HG02759 (cell line): ENCODE results near the gene MYO9B.

Experiments
- ATAC-seq: cut with Tn5 transposase; IDR thresholded peaks from one replicate; pipeline ENCODE4 v1.9.1; 2021; ENCODE audit warnings: mild to moderate bottlenecking, moderate library complexity; ENCODE audit not compliant: unreplicated experiment

MYO9B gene

DNA sequence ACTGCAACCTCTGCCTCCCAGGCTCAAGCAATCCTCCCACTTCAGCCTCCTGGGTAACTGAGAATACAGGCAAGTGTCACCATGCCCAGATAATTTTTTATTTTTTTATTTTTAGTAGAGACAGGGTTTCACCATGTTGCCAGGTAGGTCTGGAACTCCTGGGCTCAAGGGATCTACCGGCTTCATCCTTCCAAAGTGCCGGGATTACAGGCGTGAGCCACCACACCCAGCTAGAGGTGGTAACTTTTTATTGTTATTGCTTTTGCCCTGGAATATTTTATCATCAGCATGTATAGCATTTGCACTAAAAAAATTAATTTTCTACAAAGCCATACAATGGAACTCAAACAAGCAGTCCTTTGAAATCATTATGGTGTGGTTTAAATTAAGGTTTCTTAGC, 14.4 kb upstream of the MYO9B start:
- ATAC-seq = no peak

- ATAC-seq = no peak
Measured at GRCh38 chr19:17061691-17062090, 13.9 kb upstream of the MYO9B start.

GRCh38 chr19:17063428-17063827, 12.1 kb upstream of the MYO9B start:
- ATAC-seq = no peak

DNA sequence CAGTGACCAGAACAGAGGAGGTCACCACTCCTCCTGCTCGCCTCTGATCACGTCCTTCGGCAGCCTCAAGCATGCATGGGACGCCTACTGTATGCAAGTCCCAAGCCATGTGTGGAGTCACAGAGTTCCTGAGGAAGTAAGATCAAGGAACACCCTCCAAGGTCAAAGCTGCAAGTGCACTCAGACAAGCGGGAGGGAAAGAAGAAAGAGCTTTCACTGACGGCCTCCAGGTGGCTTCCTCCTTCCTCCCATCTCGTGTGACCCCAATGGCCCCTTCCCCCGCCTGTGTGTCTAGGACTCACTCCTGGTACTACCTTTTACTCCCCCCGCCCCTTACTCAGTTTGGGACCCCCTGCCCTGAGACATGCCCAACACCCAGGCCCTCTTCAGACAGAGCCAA, 6.4 kb upstream of the MYO9B start:
- ATAC-seq = no peak

- ATAC-seq = no peak
Measured at GRCh38 chr19:17070421-17070820, 5.2 kb upstream of the MYO9B start.

GRCh38 chr19:17070912-17071311, 4.7 kb upstream of the MYO9B start:
- ATAC-seq = no peak

DNA sequence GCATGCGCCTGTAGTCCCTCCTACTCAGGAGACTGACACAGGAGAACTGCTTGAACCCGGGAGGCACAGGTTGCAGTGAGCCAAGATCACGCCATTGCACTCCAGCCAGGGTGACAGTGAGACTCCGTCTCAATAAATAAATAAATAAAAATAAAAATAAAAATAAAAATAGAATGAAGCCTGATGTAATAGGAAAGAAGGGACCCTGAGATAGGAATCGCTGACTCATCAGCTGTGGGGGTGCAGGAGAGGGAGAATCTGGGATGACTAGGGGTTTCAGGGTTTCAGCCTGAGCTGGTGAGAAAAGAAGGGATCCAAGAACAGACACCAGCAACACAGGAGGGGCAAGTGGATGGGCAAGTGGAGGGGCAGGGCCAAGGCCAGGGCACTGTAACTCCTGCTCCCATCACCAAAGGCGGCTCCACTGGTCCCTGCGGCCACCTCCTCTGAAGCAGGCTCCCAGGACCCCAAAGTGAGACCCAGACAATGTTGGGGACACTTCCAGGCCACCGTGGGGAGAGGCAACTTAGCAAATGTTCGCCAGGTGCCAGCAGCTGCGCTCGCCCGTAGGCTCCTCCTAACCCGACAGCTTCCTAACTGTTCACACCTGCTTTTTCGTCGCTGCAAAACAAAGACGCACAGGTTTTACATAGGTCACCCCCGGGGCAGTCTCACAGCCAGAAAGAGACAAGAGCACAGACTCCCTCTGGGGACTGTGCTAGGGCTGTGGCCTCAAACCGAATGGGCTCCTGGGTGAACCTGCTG, 1.5 kb upstream of the MYO9B start:
- no peak for ATAC-seq

GRCh38 chr19:17074634-17075034, 943 bp upstream of the MYO9B start:
- ATAC-seq = peak; percentile 0

GRCh38 chr19:17075864-17076542, 426 bp downstream of the MYO9B start:
- ATAC-seq = no peak

DNA sequence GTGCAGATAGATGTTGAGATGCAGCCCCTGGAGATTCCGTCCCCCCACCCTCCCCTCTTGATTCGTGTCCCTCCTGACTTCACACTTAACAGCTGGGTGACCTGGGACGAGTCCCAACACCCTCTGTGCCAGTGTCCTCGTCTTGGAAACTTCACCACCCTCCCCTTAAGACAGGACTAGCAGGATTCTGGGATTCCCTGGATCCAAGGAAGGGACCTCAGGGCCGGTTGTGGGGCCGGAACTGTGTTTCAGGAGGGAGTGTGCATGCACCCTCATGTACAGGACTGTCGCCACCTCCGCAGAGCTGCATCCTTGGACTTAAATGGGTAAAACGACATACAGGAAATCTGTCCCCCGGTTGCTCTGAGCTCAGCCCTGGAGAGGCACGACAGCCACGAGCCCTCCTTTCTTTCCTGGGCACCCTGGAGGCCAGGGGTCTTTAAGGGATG, 990 bp downstream of the MYO9B start:
- ATAC-seq = no peak

- ATAC-seq = no peak
Measured at GRCh38 chr19:17077447-17078028, 2.0 kb downstream of the MYO9B start.

DNA sequence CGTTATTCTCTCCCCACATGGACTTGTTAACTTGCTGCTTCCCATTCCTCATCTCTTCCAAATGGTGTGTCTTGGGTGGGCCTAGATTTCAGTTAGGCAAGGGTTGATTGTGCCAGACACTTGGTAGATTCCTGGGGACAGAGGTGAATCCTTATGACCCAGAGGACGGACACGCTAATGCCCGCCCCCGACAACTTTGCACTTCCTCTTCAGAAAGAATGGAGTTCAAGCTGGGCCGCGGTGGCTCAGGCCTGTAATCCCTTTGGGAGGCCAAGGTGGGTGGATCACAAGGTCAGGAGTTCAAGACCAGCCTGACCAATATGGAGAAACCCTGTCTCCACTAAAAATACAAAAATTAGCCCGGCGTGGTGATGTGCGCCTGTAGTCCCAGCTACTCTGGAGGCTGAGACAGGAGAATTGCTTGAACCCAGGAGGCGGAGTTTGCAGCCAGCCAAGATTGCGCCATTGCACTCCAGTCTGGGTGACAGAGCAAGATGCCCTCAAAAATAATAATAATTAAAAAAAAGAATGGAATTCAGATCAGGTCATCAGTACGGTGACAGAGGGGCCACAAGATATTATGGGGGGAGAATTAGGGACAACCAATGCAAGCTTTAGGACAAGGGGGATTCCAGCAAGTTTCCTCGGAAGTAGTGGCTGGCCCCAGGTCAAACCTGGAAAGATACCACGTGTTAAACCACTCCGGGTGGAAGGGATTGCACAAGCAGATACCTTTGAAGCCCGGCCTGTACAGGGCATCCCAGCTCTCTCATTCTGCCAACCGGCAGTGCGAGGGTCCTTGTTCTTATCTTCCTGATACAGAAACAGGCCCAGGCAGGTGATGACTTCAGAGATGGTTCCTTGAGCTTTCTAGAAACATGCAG, 2.7 kb downstream of the MYO9B start:
- no peak for ATAC-seq

DNA sequence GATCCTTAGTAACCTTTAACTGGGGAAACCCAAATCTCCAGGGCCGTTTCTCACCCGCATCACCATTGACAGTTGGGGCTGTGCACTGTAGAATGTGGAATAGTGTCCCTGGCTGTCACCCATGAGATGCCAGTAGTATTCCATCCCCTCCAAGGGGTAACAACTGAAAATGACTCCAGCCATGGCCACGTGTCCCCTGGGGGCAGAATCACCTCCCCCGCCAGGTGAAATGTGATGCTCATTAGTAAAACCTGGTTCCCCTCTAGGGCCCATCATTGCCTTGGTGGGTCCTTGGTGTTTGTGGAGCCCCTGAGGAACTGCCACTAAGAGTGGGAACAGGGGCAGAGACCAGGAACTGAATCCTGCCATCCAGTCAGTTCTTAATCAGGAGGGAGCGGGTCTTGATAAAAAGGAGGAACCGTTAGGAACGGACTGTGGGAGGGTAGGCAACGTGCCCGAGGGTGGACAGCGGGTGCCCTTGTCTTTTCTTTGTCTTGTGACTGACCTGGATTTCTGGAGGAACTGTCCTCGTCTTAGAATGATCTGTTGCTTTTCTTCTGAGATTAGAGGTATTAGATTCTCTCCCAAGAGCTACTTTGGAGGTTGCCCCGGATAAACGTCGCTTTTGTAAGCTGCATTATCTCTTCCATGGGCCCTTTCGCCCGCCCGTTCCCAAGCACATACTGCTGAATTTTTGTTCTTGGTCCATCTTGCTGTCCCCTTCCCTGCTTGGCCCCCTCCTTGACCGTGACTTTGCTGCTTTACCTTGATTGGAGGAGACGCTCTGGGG, 3.5 kb downstream of the MYO9B start:
- ATAC-seq = no peak

DNA sequence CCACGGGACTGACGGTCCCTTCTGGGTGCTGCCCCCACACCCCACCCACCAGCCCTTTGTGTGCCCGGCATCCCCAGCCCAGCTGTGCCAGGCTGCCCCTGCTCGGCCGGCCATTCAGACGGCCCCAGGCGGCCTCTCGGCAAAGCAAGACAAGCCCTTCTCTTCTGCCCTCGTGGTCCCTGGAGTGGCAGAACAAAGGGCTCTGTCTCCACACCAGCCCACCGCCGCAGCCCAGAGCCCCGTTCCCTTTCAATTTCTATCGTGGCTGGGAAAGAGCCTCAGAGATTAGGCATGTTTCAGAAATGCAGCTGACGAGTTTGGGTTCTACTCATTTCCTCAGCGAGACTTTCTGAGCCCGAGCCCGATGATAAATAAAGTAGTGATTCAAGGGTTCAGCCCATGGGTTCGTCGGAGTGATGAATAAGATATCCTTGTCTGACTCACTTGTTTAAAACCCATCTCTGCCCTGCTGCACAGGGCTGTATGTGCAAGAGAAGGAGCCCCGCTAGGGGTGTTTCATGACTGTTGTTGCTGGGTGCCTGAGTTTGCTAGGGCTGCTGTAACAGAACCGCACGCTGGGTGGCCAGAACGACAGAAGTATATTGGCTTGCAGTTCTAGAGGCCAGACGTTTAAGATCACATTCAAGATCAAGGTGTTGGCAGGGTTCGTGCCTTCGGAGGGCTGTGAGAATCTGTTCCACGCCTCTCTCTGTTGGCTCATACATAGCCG, 4.3 kb downstream of the MYO9B start:
- ATAC-seq = peak; percentile 40

GRCh38 chr19:17080440-17080801, 4.8 kb downstream of the MYO9B start:
- no peak for ATAC-seq

- ATAC-seq = no peak
Measured at GRCh38 chr19:17081672-17082630, 6.4 kb downstream of the MYO9B start.

DNA sequence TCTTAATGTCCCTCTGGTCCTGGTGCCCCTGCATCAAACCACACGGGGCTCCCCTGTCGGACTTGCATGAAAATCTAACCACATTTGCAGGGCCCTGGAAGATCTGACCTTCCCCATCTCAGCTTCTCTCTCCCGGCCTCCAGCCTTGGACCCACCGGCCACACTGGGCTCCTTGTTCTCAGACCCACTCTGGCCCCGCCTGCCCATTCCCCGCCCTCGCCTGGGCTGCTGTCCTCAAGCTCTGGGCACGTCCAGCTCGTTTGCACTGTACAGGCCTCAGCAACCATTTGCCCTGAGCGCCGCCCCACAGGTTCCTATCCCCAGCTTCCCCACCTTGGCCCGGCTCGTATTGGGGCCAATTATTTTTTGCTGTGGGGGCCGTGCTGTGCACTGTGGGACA, 10.5 kb downstream of the MYO9B start:
- no peak for ATAC-seq

DNA sequence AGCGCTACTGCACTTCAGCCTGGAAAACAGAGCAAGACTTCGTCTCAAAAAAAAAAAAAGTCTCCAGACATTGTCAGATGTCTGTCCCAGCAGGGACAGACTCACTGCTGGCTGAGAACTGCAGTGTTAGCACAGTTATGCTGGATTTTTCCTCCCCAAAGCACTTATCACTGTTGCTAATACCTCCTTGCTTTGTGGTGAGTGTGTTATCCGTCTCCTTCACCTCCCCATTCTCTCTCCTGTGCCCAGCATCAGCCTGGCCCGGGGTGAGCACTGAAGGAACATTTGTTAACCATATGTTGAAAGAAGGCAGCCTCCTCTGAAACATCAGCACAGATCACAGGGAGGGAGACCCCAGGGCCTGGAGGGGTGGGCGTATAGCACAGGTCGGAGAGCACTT, 11.3 kb downstream of the MYO9B start:
- no peak for ATAC-seq

- no peak for ATAC-seq
Measured at GRCh38 chr19:17088552-17088951, 13.0 kb downstream of the MYO9B start.
